ENCODE data around the gene LRAT.

- TF ChIP-seq, protein P1, sequence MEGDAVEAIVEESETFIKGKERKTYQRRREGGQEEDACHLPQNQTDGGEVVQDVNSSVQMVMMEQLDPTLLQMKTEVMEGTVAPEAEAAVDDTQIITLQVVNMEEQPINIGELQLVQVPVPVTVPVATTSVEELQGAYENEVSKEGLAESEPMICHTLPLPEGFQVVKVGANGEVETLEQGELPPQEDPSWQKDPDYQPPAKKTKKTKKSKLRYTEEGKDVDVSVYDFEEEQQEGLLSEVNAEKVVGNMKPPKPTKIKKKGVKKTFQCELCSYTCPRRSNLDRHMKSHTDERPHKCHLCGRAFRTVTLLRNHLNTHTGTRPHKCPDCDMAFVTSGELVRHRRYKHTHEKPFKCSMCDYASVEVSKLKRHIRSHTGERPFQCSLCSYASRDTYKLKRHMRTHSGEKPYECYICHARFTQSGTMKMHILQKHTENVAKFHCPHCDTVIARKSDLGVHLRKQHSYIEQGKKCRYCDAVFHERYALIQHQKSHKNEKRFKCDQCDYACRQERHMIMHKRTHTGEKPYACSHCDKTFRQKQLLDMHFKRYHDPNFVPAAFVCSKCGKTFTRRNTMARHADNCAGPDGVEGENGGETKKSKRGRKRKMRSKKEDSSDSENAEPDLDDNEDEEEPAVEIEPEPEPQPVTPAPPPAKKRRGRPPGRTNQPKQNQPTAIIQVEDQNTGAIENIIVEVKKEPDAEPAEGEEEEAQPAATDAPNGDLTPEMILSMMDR (IDR thresholded peaks at IDR 0.05): no peak
- no peak for TF ChIP-seq POLR2A (IDR thresholded peaks at IDR 0.05)
These were observed 32.3 kb upstream of the LRAT start for GRCh38 chr4:154711522-154711921.

All from thyroid gland (tissue), 4 donors.